ENCODE results near the gene TC2N. TPM values are rescaled to one million over a fixed set of nuclear protein-coding genes. Genes with fewer than 3 reads are reported as not detected.

TC2N gene
- total RNA-seq, 1 donor from 2014 or later, result 56.7 TPM

- H3K36me3 ChIP-seq, result peaks cover 26% of the 10 kb centered on the region
- peak; percentile 34 for DNase-seq
- H3K27me3 ChIP-seq, result no peaks in the 10 kb centered on the region
- no peaks in the 10 kb centered on the region for H3K9me3 ChIP-seq
- ATAC-seq, result no peak
- H3K4me3 ChIP-seq, result no peak overlapping the region
- TF ChIP-seq CTCF (IDR thresholded peaks at IDR 0.05), result no peak
- H3K4me1 ChIP-seq, result peaks cover 18% of the 10 kb centered on the region
- intact Hi-C loops (cut with DNase I), result no loop called here
- H3K27ac ChIP-seq, result no peak overlapping the region
Observed at GRCh38 chr14:91877376-91877915, 10.1 kb upstream of the TC2N start.

- Histone ChIP-seq H3K4me3 (no peak overlapping the region), H3K9me3 (no peaks in the 10 kb centered on the region), H3K36me3 (peaks cover 26% of the 10 kb centered on the region), H3K4me1 (peaks cover 28% of the 10 kb centered on the region), H3K27ac (no peak overlapping the region), H3K27me3 (no peaks in the 10 kb centered on the region)
- no peak for TF ChIP-seq CTCF (IDR thresholded peaks at IDR 0.05)
- ATAC-seq, result no peak
- no peak for DNase-seq
- intact Hi-C loops (cut with DNase I), result no loop called here
Observed at GRCh38 chr14:91876492-91876891, 9.2 kb upstream of the TC2N start.

GRCh38 chr14:91875525-91876286 is 8.4 kb upstream of the TC2N start:
- no peak overlapping the region for H3K4me3 ChIP-seq
- ATAC-seq (no peak), DNase-seq (no peak)
- peaks cover 26% of the 10 kb centered on the region for H3K36me3 ChIP-seq
- intact Hi-C loops (cut with DNase I), result no loop called here
- no peak for TF ChIP-seq CTCF (IDR thresholded peaks at IDR 0.05)
- peak overlapping the region; percentile 27 for H3K27ac ChIP-seq
- H3K4me1 ChIP-seq, result peaks cover 34% of the 10 kb centered on the region
- H3K9me3 ChIP-seq, result no peaks in the 10 kb centered on the region
- H3K27me3 ChIP-seq, result no peaks in the 10 kb centered on the region

GRCh38 chr14:91873471-91874415 is 6.4 kb upstream of the TC2N start:
- Histone ChIP-seq H3K9me3 (no peaks in the 10 kb centered on the region), H3K4me3 (peak overlapping the region; percentile 19), H3K36me3 (peaks cover 26% of the 10 kb centered on the region), H3K27ac (peak overlapping the region; percentile 86), H3K4me1 (peaks cover 49% of the 10 kb centered on the region), H3K27me3 (no peaks in the 10 kb centered on the region)
- DNase-seq, result no peak
- no peak for TF ChIP-seq CTCF (IDR thresholded peaks at IDR 0.05)
- intact Hi-C loops (cut with DNase I), result no loop called here
- peak; percentile 15 for ATAC-seq

GRCh38 chr14:91872517-91873470 is 5.5 kb upstream of the TC2N start:
- no peaks in the 10 kb centered on the region for H3K9me3 ChIP-seq
- H3K27me3 ChIP-seq, result no peaks in the 10 kb centered on the region
- H3K27ac ChIP-seq, result peak overlapping the region; percentile 86
- DNase-seq (peak; percentile 88), ATAC-seq (peak; percentile 82)
- H3K4me3 ChIP-seq, result peak overlapping the region; percentile 19
- no peak for TF ChIP-seq CTCF (IDR thresholded peaks at IDR 0.05)
- peaks cover 49% of the 10 kb centered on the region for H3K4me1 ChIP-seq
- intact Hi-C loops (cut with DNase I), result no loop called here
- H3K36me3 ChIP-seq, result peaks cover 26% of the 10 kb centered on the region

All from upper lobe of right lung (tissue), 1 donor.